GM12872 (cell line): ENCODE measurements around the gene DISC1.

ENCODE experiments used
- CTCF ChIP-seq: IDR thresholded peaks from 3 replicates; pipeline ENCODE4 v1.5.1; 2011; ENCODE audit warnings: low read depth, mild to moderate bottlenecking, low read length, moderate library complexity; ENCODE audit not compliant: insufficient read depth

Gene DISC1

GRCh38 chr1:231921646-231922345 lies 295.2 kb downstream of the DISC1 start:
- no peak for TF ChIP-seq CTCF

- TF ChIP-seq CTCF, result no peak
Observed at GRCh38 chr1:231923491-231924041, 297.0 kb downstream of the DISC1 start.

- no peak for TF ChIP-seq CTCF
Observed at GRCh38 chr1:231924180-231924579, 297.6 kb downstream of the DISC1 start.

GRCh38 chr1:231925864-231926263 lies 299.3 kb downstream of the DISC1 start:
- no peak for TF ChIP-seq CTCF

- TF ChIP-seq CTCF, result no peak
Observed at GRCh38 chr1:231926340-231926739, 299.8 kb downstream of the DISC1 start.

GRCh38 chr1:231926933-231927332 lies 300.3 kb downstream of the DISC1 start:
- no peak for TF ChIP-seq CTCF

GRCh38 chr1:231927431-231927830 lies 300.8 kb downstream of the DISC1 start:
- TF ChIP-seq CTCF, result no peak
